CD4-positive, alpha-beta T cell treated with Interferon alpha-2 for 1 hour (primary cell): ENCODE results near the gene SLC39A11.
"Not testable (repeated sequence)": the region's sequence is repeated elsewhere in the genome, so short reads cannot be mapped to it uniquely, and the experiment has no call there.

Experiments
- DNase-seq, 2 donors: peaks; one replicate each; pipeline ENCODE4 v3.0.0-alpha.2; 2020 to 2022

The SLC39A11 gene

GRCh38 chr17:72900654-72900971 is 191.9 kb downstream of the SLC39A11 start:
- no peak for DNase-seq

- no peak for DNase-seq
Measured at GRCh38 chr17:72898725-72899124, 193.8 kb downstream of the SLC39A11 start.

GRCh38 chr17:72896288-72896687 is 196.2 kb downstream of the SLC39A11 start:
- not testable (repeated sequence) for DNase-seq

- DNase-seq = no peak
Measured at GRCh38 chr17:72891627-72892026, 200.9 kb downstream of the SLC39A11 start.

- no peak for DNase-seq
Measured at GRCh38 chr17:72890711-72891110, 201.8 kb downstream of the SLC39A11 start.

- DNase-seq = no peak
Measured at GRCh38 chr17:72887917-72888316, 204.6 kb downstream of the SLC39A11 start.

GRCh38 chr17:72887322-72887721 is 205.2 kb downstream of the SLC39A11 start:
- no peak for DNase-seq

GRCh38 chr17:72886622-72887021 is 205.9 kb downstream of the SLC39A11 start:
- DNase-seq = no peak

- no peak for DNase-seq
Measured at GRCh38 chr17:72884066-72884465, 208.4 kb downstream of the SLC39A11 start.

- DNase-seq = no peak
Measured at GRCh38 chr17:72883351-72883750, 209.1 kb downstream of the SLC39A11 start.

- DNase-seq = no peak
Measured at GRCh38 chr17:72882426-72882825, 210.1 kb downstream of the SLC39A11 start.

GRCh38 chr17:72879877-72880276 is 212.6 kb downstream of the SLC39A11 start:
- DNase-seq = no peak

- no peak for DNase-seq
Measured at GRCh38 chr17:72878975-72879660, 213.4 kb downstream of the SLC39A11 start.

GRCh38 chr17:72877348-72877747 is 215.1 kb downstream of the SLC39A11 start:
- DNase-seq = no peak

GRCh38 chr17:72876413-72876812 is 216.1 kb downstream of the SLC39A11 start:
- DNase-seq = no peak

- no peak for DNase-seq
Measured at GRCh38 chr17:72875361-72875760, 217.1 kb downstream of the SLC39A11 start.

GRCh38 chr17:72872396-72872795 is 220.1 kb downstream of the SLC39A11 start:
- no peak for DNase-seq

- DNase-seq = no peak
Measured at GRCh38 chr17:72870367-72870985, 222.0 kb downstream of the SLC39A11 start.

- no peak for DNase-seq
Measured at GRCh38 chr17:72869630-72870029, 222.9 kb downstream of the SLC39A11 start.

- DNase-seq = no peak
Measured at GRCh38 chr17:72865954-72866353, 226.5 kb downstream of the SLC39A11 start.

GRCh38 chr17:72863526-72864211 is 228.8 kb downstream of the SLC39A11 start:
- DNase-seq = no peak

- DNase-seq = no peak
Measured at GRCh38 chr17:72862276-72862999, 230.1 kb downstream of the SLC39A11 start.

GRCh38 chr17:72861811-72862210 is 230.7 kb downstream of the SLC39A11 start:
- DNase-seq = no peak

GRCh38 chr17:72860778-72861177 is 231.7 kb downstream of the SLC39A11 start:
- DNase-seq = no peak
